ENCODE results near the gene PRKN. TPM values are rescaled to one million over a fixed set of nuclear protein-coding genes. Genes with fewer than 3 reads are reported as not detected.

Gene PRKN
- total RNA-seq, 2 donors from 2014 or later: 6.7 to 8.2 TPM

DNA sequence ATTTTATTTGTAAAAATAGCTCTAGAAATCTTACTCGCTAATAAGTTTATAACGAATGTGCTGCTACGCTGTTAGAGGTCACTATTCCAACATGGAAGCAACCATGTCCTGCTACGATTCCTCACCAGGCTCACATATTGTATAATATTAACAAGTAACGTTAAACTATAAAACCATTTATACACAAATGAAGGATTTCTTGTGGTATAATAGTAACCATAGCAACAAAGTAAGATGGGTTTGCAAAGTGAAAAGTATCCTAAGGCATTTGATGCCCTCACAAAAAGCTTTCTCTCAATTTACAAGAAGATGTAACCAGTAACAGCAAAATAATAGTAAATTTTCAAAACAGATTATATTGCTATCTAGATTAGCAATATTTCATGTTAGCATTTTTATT lies 117.2 kb downstream of the PRKN start:
- ATAC-seq (no peak), DNase-seq (no peak)
- H3K27ac ChIP-seq: no peak overlapping the region
- 94 to 97% methylated on average over 5 of the region's 5 CpGs for WGBS, 2 donors
- H3K9me3 ChIP-seq: no peaks in the 10 kb centered on the region
- H3K4me3 ChIP-seq: no peak overlapping the region
- peaks cover 3% of the 10 kb centered on the region for H3K4me1 ChIP-seq
- no peaks in the 10 kb centered on the region for H3K36me3 ChIP-seq (replicated peaks in 1 of 2; ENCODE audit: insufficient read depth in 1 of 2, low read depth in 2 of 2)
- intact Hi-C loops (cut with DNase I): no loop called here
- TF ChIP-seq, protein P1, sequence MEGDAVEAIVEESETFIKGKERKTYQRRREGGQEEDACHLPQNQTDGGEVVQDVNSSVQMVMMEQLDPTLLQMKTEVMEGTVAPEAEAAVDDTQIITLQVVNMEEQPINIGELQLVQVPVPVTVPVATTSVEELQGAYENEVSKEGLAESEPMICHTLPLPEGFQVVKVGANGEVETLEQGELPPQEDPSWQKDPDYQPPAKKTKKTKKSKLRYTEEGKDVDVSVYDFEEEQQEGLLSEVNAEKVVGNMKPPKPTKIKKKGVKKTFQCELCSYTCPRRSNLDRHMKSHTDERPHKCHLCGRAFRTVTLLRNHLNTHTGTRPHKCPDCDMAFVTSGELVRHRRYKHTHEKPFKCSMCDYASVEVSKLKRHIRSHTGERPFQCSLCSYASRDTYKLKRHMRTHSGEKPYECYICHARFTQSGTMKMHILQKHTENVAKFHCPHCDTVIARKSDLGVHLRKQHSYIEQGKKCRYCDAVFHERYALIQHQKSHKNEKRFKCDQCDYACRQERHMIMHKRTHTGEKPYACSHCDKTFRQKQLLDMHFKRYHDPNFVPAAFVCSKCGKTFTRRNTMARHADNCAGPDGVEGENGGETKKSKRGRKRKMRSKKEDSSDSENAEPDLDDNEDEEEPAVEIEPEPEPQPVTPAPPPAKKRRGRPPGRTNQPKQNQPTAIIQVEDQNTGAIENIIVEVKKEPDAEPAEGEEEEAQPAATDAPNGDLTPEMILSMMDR (IDR thresholded peaks at IDR 0.05): no peak
- TF ChIP-seq POLR2A (IDR thresholded peaks at IDR 0.05): no peak
- H3K27me3 ChIP-seq: no peaks in the 10 kb centered on the region

DNA sequence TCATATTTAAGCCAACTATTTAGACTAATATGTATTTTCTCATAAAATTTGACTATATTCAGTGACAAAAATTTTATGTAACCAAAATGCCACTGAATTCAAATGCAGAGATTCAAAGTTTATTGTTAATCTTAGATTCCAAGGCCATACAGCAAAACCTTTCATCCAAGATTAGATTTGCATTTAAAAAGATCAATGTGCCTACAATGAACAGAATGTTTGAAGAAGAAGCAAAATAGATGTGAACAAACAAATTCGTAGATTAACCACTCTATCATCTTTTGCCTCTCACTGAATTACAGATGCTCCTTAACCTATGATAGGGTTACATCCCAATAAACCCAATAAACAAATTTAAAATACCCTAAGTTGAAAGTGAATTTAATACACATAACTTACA lies 121.7 kb downstream of the PRKN start:
- WGBS, 2 donors: 53 to 55% methylated on average over 1 of the region's 1 CpG
- H3K4me3 ChIP-seq: no peak overlapping the region
- DNase-seq (no peak), ATAC-seq (no peak)
- no peaks in the 10 kb centered on the region for H3K36me3 ChIP-seq (replicated peaks in 1 of 2; ENCODE audit: insufficient read depth in 1 of 2, low read depth in 2 of 2)
- H3K9me3 ChIP-seq: no peaks in the 10 kb centered on the region
- intact Hi-C loops (cut with DNase I): no loop called here
- no peak overlapping the region for H3K27ac ChIP-seq
- H3K27me3 ChIP-seq: no peaks in the 10 kb centered on the region
- H3K4me1 ChIP-seq: no peaks in the 10 kb centered on the region
- no peak for TF ChIP-seq POLR2A (IDR thresholded peaks at IDR 0.05)
- TF ChIP-seq, protein P1 (IDR thresholded peaks at IDR 0.05): no peak

DNA sequence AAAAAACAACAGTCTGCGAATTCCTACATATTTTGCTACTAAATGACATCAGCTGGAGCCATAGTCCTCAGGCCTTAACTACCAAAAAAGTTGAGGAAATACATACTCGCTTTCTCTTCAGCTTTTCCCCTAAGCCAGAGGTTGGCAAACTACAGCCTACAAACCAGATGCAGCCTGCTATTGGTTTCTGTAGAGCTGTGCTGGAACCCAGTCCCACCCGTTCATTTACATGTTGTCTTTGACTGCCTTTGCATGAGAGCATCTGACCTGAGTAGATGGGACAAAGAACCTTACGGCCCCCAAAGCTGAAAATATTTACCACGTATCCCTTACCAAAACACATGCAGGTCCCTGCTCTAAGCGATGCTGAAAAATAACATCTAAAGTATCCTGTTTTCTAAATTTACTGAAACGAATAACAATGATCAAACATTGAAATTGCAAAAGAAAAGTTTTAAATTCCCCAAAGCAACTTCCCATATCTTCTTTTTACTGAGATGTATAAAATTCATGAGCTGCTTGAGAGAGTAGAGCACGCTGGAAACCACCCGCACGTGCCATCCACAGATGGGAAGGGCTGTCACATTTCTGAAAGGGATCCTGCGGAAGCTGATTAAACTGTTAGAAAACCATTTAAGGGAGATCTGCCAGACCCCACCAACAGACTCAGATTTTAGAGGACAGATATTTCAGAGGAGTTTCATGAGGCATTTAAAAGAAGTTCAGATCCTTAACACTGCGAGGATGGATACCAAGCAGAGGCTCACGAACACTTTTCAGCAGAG lies 124.1 kb downstream of the PRKN start:
- intact Hi-C loops (cut with DNase I): no loop called here
- H3K4me3 ChIP-seq: no peak overlapping the region
- WGBS, 2 donors: 88% methylated on average over 13 of the region's 13 CpGs
- ATAC-seq (no peak), DNase-seq (no peak)
- H3K9me3 ChIP-seq: no peaks in the 10 kb centered on the region
- no peak for TF ChIP-seq POLR2A (IDR thresholded peaks at IDR 0.05)
- TF ChIP-seq, protein P1 (IDR thresholded peaks at IDR 0.05): no peak
- H3K4me1 ChIP-seq: no peaks in the 10 kb centered on the region
- H3K36me3 ChIP-seq (replicated peaks in 1 of 2; ENCODE audit: insufficient read depth in 1 of 2, low read depth in 2 of 2): no peaks in the 10 kb centered on the region
- H3K27ac ChIP-seq: no peak overlapping the region
- H3K27me3 ChIP-seq: no peaks in the 10 kb centered on the region

- intact Hi-C loops (cut with DNase I): no loop called here
- H3K4me3 ChIP-seq: no peak overlapping the region
- H3K4me1 ChIP-seq: no peaks in the 10 kb centered on the region
- no peak overlapping the region for H3K27ac ChIP-seq
- ATAC-seq: no peak
- 88 to 93% methylated on average over 6 of the region's 6 CpGs for WGBS, 2 donors
- TF ChIP-seq, protein P1 (IDR thresholded peaks at IDR 0.05): no peak
- no peak for TF ChIP-seq POLR2A (IDR thresholded peaks at IDR 0.05)
- H3K27me3 ChIP-seq: no peaks in the 10 kb centered on the region
- H3K9me3 ChIP-seq: no peaks in the 10 kb centered on the region
- H3K36me3 ChIP-seq (replicated peaks in 1 of 2; ENCODE audit: insufficient read depth in 1 of 2, low read depth in 2 of 2): no peaks in the 10 kb centered on the region
- no peak for DNase-seq
Measured at GRCh38 chr6:162602759-162603158, 124.8 kb downstream of the PRKN start.

DNA sequence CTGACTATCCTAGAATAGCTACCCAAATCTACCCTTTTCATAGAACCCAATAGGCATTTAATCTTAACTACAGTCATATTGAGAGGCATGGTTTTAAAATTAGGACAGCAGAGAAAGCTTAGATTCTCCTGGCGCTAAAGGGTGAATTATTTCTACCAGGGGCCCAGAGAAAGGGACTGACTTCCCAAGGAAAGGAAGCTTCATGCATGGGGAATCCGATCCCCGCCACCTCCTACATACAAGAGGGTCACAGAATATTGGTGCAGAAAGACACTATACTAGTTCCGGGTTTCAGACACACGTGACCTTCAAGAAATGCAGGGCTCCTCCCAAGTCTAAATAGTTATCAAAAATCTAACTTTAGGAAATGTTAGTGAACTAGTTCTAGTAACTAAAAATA lies 130.9 kb downstream of the PRKN start:
- H3K4me3 ChIP-seq: no peak overlapping the region
- TF ChIP-seq, protein P1 (IDR thresholded peaks at IDR 0.05): no peak
- no peak for TF ChIP-seq POLR2A (IDR thresholded peaks at IDR 0.05)
- no peaks in the 10 kb centered on the region for H3K27me3 ChIP-seq
- H3K27ac ChIP-seq: no peak overlapping the region
- DNase-seq (no peak), ATAC-seq (no peak)
- H3K9me3 ChIP-seq: no peaks in the 10 kb centered on the region
- H3K4me1 ChIP-seq: no peaks in the 10 kb centered on the region
- no peaks in the 10 kb centered on the region for H3K36me3 ChIP-seq (replicated peaks in 1 of 2; ENCODE audit: insufficient read depth in 1 of 2, low read depth in 2 of 2)
- 88 to 89% methylated on average over 5 of the region's 5 CpGs for WGBS, 2 donors
- intact Hi-C loops (cut with DNase I): no loop called here
